K562 (cell line): ENCODE data around the gene PRTN3. TPM values are rescaled to one million over a fixed set of nuclear protein-coding genes. Genes with fewer than 3 reads are reported as not detected.

Experiments
- CBFA2T3 ChIP-seq: fragments of 450-650 bp; IDR thresholded peaks from 2 replicates; pipeline ENCODE4 v1.6.1; 2017
- COPS2 ChIP-seq: fragments of 450-650 bp; conservative IDR thresholded peaks from 2 replicates; pipeline ENCODE4 v1.6.1; 2016; ENCODE audit warnings: mild to moderate bottlenecking, moderate library complexity
- EP300 ChIP-seq: IDR thresholded peaks from 2 replicates; pipeline ENCODE4 v1.6.1; 2012; ENCODE audit warnings: low read length, improper control_type of control experiment
- IFI16 ChIP-seq: fragments of 250-450 bp; sonication (Bioruptor Pico); IDR thresholded peaks from 2 replicates; pipeline ENCODE4 v2.1.2; 2022; ENCODE audit warnings: mild to moderate bottlenecking, inconsistent platforms
- NCOA4 ChIP-seq: fragments of 450-650 bp; IDR thresholded peaks from 2 replicates; pipeline ENCODE4 v1.6.1; 2018; ENCODE audit warnings: mild to moderate bottlenecking; ENCODE audit not compliant: partially characterized antibody
- NEUROD1 ChIP-seq: fragments of 150-350 bp; IDR thresholded peaks from 2 replicates; pipeline ENCODE4 v1.6.1; 2014; ENCODE audit warnings: borderline replicate concordance, low read length, low read depth; ENCODE audit not compliant: partially characterized antibody
- POLR2A ChIP-seq: fragments of 450-650 bp; conservative IDR thresholded peaks from 2 replicates; pipeline ENCODE4 v1.6.1; 2016
- POLR2H ChIP-seq: IDR thresholded peaks from 2 replicates; pipeline ENCODE4 v1.6.1; 2016; ENCODE audit warnings: missing genetic modification characterization, low read depth, mild to moderate bottlenecking, control low read depth, missing compliant biosample characterization, moderate library complexity
- RNF2 ChIP-seq: sonication (generic); IDR thresholded peaks from 2 replicates; pipeline ENCODE4 v1.6.1; 2016
- ZNF224 ChIP-seq: sonication (generic); formaldehyde crosslinking; IDR thresholded peaks from 2 replicates; pipeline ENCODE4 v1.8.0; 2022; ENCODE audit warnings: mild to moderate bottlenecking, missing genetic modification reagents
- ZNF76 ChIP-seq: fragments of 250-450 bp; sonication (Bioruptor Pico); IDR thresholded peaks from 2 replicates; pipeline ENCODE4 v1.4.0; 2020; ENCODE audit warnings: mild to moderate bottlenecking, moderate library complexity, borderline replicate concordance
- ZNF764 ChIP-seq: fragments of 250-450 bp; sonication (Bioruptor Pico); IDR thresholded peaks from 2 replicates; pipeline ENCODE4 v1.4.0; 2020; ENCODE audit warnings: low read depth, mild to moderate bottlenecking, moderate library complexity
- ZNF778 ChIP-seq: fragments of 450-650 bp; formaldehyde crosslinking; IDR thresholded peaks from 2 replicates; pipeline ENCODE4 v1.4.0; 2020; ENCODE audit warnings: mild to moderate bottlenecking, moderate library complexity
- polyA plus RNA-seq, 8 experiments: library from polyadenylated mRNA; depleted of rRNA in 4 of 8; stranded (reverse) in 5 of 8; unstranded in 3 of 8; fragments of >200 nt; fragmentation: Nextera tagmentation in 2 of 8; fragmentation: Illumina TruSeq in 1 of 8; extraction: Ambion mirVana in 2 of 8; extraction: Trizol in 1 of 8; gene quantifications; 2 replicates each; pipeline versions ENCODE4 v1.2.1 to v1.2.3, GENCODE V29; 2011 to 2014; ENCODE audit warnings: inconsistent platforms in 1 of 8, missing spikeins in 1 of 8
- total RNA-seq, 7 experiments: library from RNA; depleted of rRNA in 6 of 7; stranded (reverse); fragments of >200 nt in 6 of 7; fragmentation: Illumina TruSeq in 2 of 7; extraction: Trizol in 2 of 7; gene quantifications; 2 replicates each; pipeline versions ENCODE4 v1.2.1 to v1.2.3, GENCODE V29; 2011 to 2021; ENCODE audit warnings: low replicate concordance in 1 of 7
- TF ChIP-seq, protein P1 (sequence below): sonication (generic); formaldehyde crosslinking; IDR thresholded peaks from 2 replicates; pipeline ENCODE4 v1.8.0; 2022; ENCODE audit warnings: missing genetic modification reagents, mild to moderate bottlenecking, borderline replicate concordance
- TF ChIP-seq, protein P2 (sequence below), 2 experiments: fragments of 450-650 bp; conservative IDR thresholded peaks; 2 replicates each; pipeline ENCODE4 v1.6.1; 2017; ENCODE audit warnings: mild to moderate bottlenecking in 2 of 2, moderate library complexity in 2 of 2
- TF ChIP-seq, protein P3 (sequence below), 2 experiments: fragments of 450-650 bp; IDR thresholded peaks; 2 replicates each; pipeline ENCODE4 v1.6.1; 2018; ENCODE audit warnings: mild to moderate bottlenecking in 2 of 2, low read depth in 1 of 2; ENCODE audit not compliant: partially characterized antibody in 2 of 2
- TF ChIP-seq, protein P4 (sequence below): sonication (generic); formaldehyde crosslinking; IDR thresholded peaks from 2 replicates; pipeline ENCODE4 v1.8.1; 2023; ENCODE audit warnings: mild to moderate bottlenecking, missing genetic modification reagents

Gene PRTN3
- total and polyA plus RNA-seq, 9 of the 15 experiments (the other 6 are each of a cell fraction or from before 2014, with no cell fraction given) = 0.14 to 0.86 (median 0.43) TPM; not detected in 3

GRCh38 chr19:791567-792305 lies 49.1 kb upstream of the PRTN3 start (continued):
- TF ChIP-seq CBFA2T3 = peak; percentile 83
- TF ChIP-seq, protein P1, sequence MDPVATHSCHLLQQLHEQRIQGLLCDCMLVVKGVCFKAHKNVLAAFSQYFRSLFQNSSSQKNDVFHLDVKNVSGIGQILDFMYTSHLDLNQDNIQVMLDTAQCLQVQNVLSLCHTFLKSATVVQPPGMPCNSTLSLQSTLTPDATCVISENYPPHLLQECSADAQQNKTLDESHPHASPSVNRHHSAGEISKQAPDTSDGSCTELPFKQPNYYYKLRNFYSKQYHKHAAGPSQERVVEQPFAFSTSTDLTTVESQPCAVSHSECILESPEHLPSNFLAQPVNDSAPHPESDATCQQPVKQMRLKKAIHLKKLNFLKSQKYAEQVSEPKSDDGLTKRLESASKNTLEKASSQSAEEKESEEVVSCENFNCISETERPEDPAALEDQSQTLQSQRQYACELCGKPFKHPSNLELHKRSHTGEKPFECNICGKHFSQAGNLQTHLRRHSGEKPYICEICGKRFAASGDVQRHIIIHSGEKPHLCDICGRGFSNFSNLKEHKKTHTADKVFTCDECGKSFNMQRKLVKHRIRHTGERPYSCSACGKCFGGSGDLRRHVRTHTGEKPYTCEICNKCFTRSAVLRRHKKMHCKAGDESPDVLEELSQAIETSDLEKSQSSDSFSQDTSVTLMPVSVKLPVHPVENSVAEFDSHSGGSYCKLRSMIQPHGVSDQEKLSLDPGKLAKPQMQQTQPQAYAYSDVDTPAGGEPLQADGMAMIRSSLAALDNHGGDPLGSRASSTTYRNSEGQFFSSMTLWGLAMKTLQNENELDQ (CRISPR knock-in tag) = no peak
- TF ChIP-seq POLR2A = no peak
- TF ChIP-seq COPS2 = no peak
- no peak for TF ChIP-seq ZNF224 (CRISPR knock-in tag)
- TF ChIP-seq ZNF76 (CRISPR knock-in tag) = no peak
- no peak for TF ChIP-seq ZNF778 (CRISPR knock-in tag)
- TF ChIP-seq NCOA4 = no peak
- peak; percentile 94 for TF ChIP-seq RNF2
- TF ChIP-seq, protein P2, sequence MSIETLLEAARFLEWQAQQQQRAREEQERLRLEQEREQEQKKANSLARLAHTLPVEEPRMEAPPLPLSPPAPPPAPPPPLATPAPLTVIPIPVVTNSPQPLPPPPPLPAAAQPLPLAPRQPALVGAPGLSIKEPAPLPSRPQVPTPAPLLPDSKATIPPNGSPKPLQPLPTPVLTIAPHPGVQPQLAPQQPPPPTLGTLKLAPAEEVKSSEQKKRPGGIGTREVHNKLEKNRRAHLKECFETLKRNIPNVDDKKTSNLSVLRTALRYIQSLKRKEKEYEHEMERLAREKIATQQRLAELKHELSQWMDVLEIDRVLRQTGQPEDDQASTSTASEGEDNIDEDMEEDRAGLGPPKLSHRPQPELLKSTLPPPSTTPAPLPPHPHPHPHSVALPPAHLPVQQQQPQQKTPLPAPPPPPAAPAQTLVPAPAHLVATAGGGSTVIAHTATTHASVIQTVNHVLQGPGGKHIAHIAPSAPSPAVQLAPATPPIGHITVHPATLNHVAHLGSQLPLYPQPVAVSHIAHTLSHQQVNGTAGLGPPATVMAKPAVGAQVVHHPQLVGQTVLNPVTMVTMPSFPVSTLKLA (conservative IDR thresholded peaks at IDR 0.05) = peak in 1 of 2 experiments; percentile 43; a peak in 1 of 4 replicates
- TF ChIP-seq, protein P3, sequence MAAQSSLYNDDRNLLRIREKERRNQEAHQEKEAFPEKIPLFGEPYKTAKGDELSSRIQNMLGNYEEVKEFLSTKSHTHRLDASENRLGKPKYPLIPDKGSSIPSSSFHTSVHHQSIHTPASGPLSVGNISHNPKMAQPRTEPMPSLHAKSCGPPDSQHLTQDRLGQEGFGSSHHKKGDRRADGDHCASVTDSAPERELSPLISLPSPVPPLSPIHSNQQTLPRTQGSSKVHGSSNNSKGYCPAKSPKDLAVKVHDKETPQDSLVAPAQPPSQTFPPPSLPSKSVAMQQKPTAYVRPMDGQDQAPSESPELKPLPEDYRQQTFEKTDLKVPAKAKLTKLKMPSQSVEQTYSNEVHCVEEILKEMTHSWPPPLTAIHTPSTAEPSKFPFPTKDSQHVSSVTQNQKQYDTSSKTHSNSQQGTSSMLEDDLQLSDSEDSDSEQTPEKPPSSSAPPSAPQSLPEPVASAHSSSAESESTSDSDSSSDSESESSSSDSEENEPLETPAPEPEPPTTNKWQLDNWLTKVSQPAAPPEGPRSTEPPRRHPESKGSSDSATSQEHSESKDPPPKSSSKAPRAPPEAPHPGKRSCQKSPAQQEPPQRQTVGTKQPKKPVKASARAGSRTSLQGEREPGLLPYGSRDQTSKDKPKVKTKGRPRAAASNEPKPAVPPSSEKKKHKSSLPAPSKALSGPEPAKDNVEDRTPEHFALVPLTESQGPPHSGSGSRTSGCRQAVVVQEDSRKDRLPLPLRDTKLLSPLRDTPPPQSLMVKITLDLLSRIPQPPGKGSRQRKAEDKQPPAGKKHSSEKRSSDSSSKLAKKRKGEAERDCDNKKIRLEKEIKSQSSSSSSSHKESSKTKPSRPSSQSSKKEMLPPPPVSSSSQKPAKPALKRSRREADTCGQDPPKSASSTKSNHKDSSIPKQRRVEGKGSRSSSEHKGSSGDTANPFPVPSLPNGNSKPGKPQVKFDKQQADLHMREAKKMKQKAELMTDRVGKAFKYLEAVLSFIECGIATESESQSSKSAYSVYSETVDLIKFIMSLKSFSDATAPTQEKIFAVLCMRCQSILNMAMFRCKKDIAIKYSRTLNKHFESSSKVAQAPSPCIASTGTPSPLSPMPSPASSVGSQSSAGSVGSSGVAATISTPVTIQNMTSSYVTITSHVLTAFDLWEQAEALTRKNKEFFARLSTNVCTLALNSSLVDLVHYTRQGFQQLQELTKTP (IDR thresholded peaks at IDR 0.05; ENCODE audit: low read depth in 1 of 2, partially characterized antibody in 2 of 2) = no peak
- TF ChIP-seq NEUROD1 = peak; percentile 73
- TF ChIP-seq EP300 = peak; percentile 87
- TF ChIP-seq IFI16 (CRISPR knock-in tag) = no peak
- 0 out of 2 replicates have a peak, but pooled peaks have one; percentile 32 for TF ChIP-seq POLR2H (tag)
- TF ChIP-seq ZNF764 = no peak
- TF ChIP-seq, protein P4, sequence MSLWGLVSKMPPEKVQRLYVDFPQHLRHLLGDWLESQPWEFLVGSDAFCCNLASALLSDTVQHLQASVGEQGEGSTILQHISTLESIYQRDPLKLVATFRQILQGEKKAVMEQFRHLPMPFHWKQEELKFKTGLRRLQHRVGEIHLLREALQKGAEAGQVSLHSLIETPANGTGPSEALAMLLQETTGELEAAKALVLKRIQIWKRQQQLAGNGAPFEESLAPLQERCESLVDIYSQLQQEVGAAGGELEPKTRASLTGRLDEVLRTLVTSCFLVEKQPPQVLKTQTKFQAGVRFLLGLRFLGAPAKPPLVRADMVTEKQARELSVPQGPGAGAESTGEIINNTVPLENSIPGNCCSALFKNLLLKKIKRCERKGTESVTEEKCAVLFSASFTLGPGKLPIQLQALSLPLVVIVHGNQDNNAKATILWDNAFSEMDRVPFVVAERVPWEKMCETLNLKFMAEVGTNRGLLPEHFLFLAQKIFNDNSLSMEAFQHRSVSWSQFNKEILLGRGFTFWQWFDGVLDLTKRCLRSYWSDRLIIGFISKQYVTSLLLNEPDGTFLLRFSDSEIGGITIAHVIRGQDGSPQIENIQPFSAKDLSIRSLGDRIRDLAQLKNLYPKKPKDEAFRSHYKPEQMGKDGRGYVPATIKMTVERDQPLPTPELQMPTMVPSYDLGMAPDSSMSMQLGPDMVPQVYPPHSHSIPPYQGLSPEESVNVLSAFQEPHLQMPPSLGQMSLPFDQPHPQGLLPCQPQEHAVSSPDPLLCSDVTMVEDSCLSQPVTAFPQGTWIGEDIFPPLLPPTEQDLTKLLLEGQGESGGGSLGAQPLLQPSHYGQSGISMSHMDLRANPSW (CRISPR knock-in tag) = no peak
